BLaER1 (cell line): ENCODE results near the gene LCE6A.

Experiments
- H3K27ac ChIP-seq: shearing (Covaris generic); formaldehyde crosslinking; 2 replicates; pipeline ENCODE4 v1.8.1; 2022
- H3K27me3 ChIP-seq: shearing (Covaris generic); formaldehyde crosslinking; 2 replicates; pipeline ENCODE4 v1.8.1; 2022
- H3K36me3 ChIP-seq: shearing (Covaris generic); formaldehyde crosslinking; 2 replicates; pipeline ENCODE4 v1.8.1; 2022
- H3K4me1 ChIP-seq: shearing (Covaris generic); formaldehyde crosslinking; 2 replicates; pipeline ENCODE4 v1.8.1; 2022
- H3K4me2 ChIP-seq: shearing (Covaris generic); formaldehyde crosslinking; 2 replicates; pipeline ENCODE4 v1.8.1; 2022
- H3K4me3 ChIP-seq: shearing (Covaris generic); formaldehyde crosslinking; 2 replicates; pipeline ENCODE4 v1.8.1; 2022
- H3K9ac ChIP-seq: shearing (Covaris generic); formaldehyde crosslinking; 2 replicates; pipeline ENCODE4 v1.8.1; 2022
- H3K9me3 ChIP-seq: shearing (Covaris generic); formaldehyde crosslinking; 2 replicates; pipeline ENCODE4 v1.8.1; 2022
- H4K20me1 ChIP-seq: shearing (Covaris generic); formaldehyde crosslinking; 2 replicates; pipeline ENCODE4 v1.8.1; 2022
- Cebpa-rat ChIP-seq: shearing (Covaris generic); IDR thresholded peaks from 2 replicates; pipeline ENCODE4 v1.8.1; 2022

The LCE6A gene

GRCh38 chr1:152842556-152842955 is at the start of gene LCE6A:
LCE6A (plus strand) TSS chr1:152842856; CDS start chr1:152843521, 665 bp downstream.
- Histone ChIP-seq H3K27me3 (no peaks in the 10 kb centered on the region), H3K9ac (no peak within 1 kb of the TSS), H3K27ac (no peak within 1 kb of the TSS), H3K4me3 (no peak within 1 kb of the TSS), H3K9me3 (no peaks in the 10 kb centered on the region), H3K4me2 (no peak within 1 kb of the TSS), H3K36me3 (no peaks in the 10 kb centered on the region), H3K4me1 (no peaks in the 10 kb centered on the region), H4K20me1 (no peaks in the 10 kb centered on the region)
- no peak for TF ChIP-seq Cebpa-rat

GRCh38 chr1:152795686-152796085 is 47.0 kb upstream of the LCE6A start:
- Histone ChIP-seq H3K4me2 (no peak overlapping the region), H3K27me3 (no peaks in the 10 kb centered on the region), H3K9ac (no peak overlapping the region), H3K4me3 (no peak overlapping the region), H3K36me3 (no peaks in the 10 kb centered on the region), H4K20me1 (no peaks in the 10 kb centered on the region), H3K4me1 (0 out of 2 replicates have a peak, but pooled peaks cover 7% of the 10 kb centered on the region), H3K9me3 (no peaks in the 10 kb centered on the region), H3K27ac (no peak overlapping the region)
- no peak for TF ChIP-seq Cebpa-rat

- H3K27me3 ChIP-seq: no peaks in the 10 kb centered on the region
- no peak within 1 kb of the TSS for H3K9ac ChIP-seq
- no peaks in the 10 kb centered on the region for H3K36me3 ChIP-seq
- H3K4me2 ChIP-seq: no peak within 1 kb of the TSS
- H3K4me1 ChIP-seq: 0 out of 2 replicates have a peak, but pooled peaks cover 7% of the 10 kb centered on the region
- H3K27ac ChIP-seq: no peak within 1 kb of the TSS
- H3K9me3 ChIP-seq: no peaks in the 10 kb centered on the region
- H4K20me1 ChIP-seq: no peaks in the 10 kb centered on the region
- no peak within 1 kb of the TSS for H3K4me3 ChIP-seq
- TF ChIP-seq Cebpa-rat: no peak
These were observed 46.2 kb upstream of the LCE6A start, which contains the start of gene LCE1D for GRCh38 chr1:152796421-152796820. LCE1D (plus strand) TSS chr1:152796721; CDS start chr1:152797795, 1,074 bp downstream.

DNA sequence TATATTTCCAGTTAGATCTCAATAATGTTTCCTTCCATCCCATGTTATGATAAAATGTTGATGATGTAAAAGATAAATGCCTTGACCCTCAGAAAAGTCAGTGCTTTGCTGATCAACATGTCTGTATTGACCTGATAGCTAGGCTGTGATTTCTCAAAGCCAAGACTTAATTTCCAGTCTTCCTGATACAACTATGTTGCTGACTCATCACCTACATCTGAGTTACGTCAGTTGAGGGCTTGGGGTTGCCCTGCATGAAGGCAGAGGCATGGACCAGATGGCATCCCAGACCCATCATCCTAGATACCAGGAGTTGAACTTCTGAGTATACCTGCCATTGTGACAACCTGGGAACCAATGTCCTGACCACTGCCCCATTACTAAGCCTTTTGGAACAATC is 41.3 kb upstream of the LCE6A start:
- Histone ChIP-seq H3K9ac (no peak overlapping the region), H3K9me3 (no peaks in the 10 kb centered on the region), H3K27me3 (no peaks in the 10 kb centered on the region), H4K20me1 (no peaks in the 10 kb centered on the region), H3K4me3 (no peak overlapping the region), H3K4me2 (no peak overlapping the region), H3K4me1 (0 out of 2 replicates have a peak, but pooled peaks cover 7% of the 10 kb centered on the region), H3K36me3 (no peaks in the 10 kb centered on the region), H3K27ac (no peak overlapping the region)
- TF ChIP-seq Cebpa-rat: no peak

- H3K27me3 ChIP-seq: no peaks in the 10 kb centered on the region
- no peak within 1 kb of the TSS for H3K4me2 ChIP-seq
- no peaks in the 10 kb centered on the region for H3K4me1 ChIP-seq
- H3K27ac ChIP-seq: no peak within 1 kb of the TSS
- H3K9me3 ChIP-seq: no peaks in the 10 kb centered on the region
- H3K4me3 ChIP-seq: no peak within 1 kb of the TSS
- no peaks in the 10 kb centered on the region for H3K36me3 ChIP-seq
- no peak within 1 kb of the TSS for H3K9ac ChIP-seq
- H4K20me1 ChIP-seq: no peaks in the 10 kb centered on the region
- no peak for TF ChIP-seq Cebpa-rat
These were observed 36.1 kb upstream of the LCE6A start, which contains the start of gene LCE1C for GRCh38 chr1:152806576-152806975. LCE1C (minus strand) TSS chr1:152806651; CDS start chr1:152805478, 1,173 bp downstream.

DNA sequence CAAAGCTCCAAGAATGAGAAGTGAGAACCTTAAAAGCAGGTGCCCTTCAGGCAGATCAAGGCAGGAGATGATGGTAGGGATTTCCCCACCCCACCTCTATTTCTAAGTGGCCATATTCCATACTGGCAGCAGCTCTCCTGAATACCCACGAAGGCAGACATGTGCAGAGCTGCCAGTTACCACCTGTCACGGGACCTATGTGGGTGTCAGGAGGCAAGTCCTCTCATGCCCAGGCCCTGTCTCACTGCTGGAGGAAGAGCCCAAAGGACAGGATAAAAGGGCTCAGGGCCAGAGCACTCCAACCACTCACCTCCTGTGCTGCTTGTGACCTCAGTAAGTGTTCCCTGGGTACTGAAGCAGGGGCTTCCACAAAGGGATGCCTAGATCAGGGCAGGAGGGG is 31.6 kb upstream of the LCE6A start:
- Histone ChIP-seq H3K4me3 (no peak overlapping the region), H3K27ac (no peak overlapping the region), H3K27me3 (no peaks in the 10 kb centered on the region), H3K9me3 (no peaks in the 10 kb centered on the region), H3K4me2 (no peak overlapping the region), H3K9ac (no peak overlapping the region), H3K36me3 (no peaks in the 10 kb centered on the region), H3K4me1 (no peaks in the 10 kb centered on the region), H4K20me1 (no peaks in the 10 kb centered on the region)
- no peak for TF ChIP-seq Cebpa-rat

DNA sequence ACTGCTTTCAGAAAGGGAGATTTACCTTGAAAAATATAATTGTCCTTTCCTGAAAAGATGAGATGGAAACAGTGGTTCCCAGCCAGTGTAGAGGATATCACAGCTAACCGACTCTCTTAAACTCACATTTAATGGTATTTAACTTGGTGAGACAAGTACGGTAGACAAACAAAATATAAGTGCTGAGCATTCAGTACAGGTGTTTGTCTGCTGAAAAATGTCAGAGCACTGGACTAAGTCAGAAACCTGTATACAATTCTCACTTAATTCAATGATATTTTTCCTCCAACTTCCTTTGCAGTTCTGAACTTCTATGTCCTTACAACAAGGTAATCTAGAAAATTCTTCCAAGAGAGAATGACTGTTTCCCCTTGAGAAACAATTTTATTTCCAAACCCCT is 31.0 kb upstream of the LCE6A start, which contains the start of gene LCE1B:
Gene LCE1B, plus strand, starts transcription at position 301 of the 400 bp plus-strand sequence. CDS start 476 bp downstream, outside the sequence.
- H4K20me1 ChIP-seq: no peaks in the 10 kb centered on the region
- no peaks in the 10 kb centered on the region for H3K4me1 ChIP-seq
- H3K27me3 ChIP-seq: no peaks in the 10 kb centered on the region
- H3K36me3 ChIP-seq: no peaks in the 10 kb centered on the region
- H3K4me3 ChIP-seq: no peak within 1 kb of the TSS
- no peak within 1 kb of the TSS for H3K27ac ChIP-seq
- TF ChIP-seq Cebpa-rat: no peak
- H3K9ac ChIP-seq: no peak within 1 kb of the TSS
- H3K9me3 ChIP-seq: no peaks in the 10 kb centered on the region
- no peak within 1 kb of the TSS for H3K4me2 ChIP-seq

DNA sequence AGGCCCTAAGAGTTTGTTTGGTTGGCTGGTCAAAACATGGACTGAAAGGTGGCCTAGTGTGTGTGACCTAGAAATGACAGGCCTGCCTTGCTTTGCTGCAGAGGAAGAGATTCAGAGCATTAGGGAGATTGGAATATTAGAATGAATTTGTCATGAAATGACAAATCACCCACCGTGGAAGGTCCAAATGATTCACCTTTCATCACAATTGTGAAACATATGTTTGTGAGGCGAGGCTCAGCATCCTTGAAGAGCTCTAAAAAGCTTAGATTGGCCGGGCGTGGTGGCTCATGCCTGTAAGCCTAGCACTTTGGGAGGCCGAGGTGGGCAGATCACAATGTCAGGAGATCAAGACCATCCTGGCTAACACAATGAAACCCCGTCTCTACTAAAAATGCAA is 25.3 kb upstream of the LCE6A start:
- no peak overlapping the region for H3K27ac ChIP-seq
- no peak overlapping the region for H3K9ac ChIP-seq
- H3K36me3 ChIP-seq: no peaks in the 10 kb centered on the region
- H3K9me3 ChIP-seq: no peaks in the 10 kb centered on the region
- no peak overlapping the region for H3K4me3 ChIP-seq
- no peaks in the 10 kb centered on the region for H4K20me1 ChIP-seq
- H3K4me2 ChIP-seq: no peak overlapping the region
- TF ChIP-seq Cebpa-rat: no peak
- H3K27me3 ChIP-seq: no peaks in the 10 kb centered on the region
- H3K4me1 ChIP-seq: peaks cover 7% of the 10 kb centered on the region; the same call in 1 of the 2 replicates

DNA sequence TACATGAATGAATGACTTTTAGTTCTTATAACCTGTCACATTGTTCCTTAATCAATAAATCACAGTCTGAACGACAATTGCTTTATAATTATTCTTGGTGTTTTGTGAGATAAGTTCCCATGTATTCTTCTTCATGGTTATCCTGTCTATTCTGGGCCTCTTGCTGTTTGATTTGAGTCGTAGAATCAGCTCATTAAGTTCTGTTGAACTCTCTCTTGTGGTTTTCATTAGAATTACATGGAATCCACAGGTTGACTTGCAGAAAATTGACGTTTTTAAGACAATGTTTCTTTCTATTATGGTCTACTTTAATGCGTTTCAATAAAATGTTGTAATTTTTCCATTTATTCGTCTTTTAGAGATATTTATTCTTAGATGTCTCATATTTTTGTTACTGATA is 19.4 kb upstream of the LCE6A start:
- no peak overlapping the region for H3K4me3 ChIP-seq
- no peaks in the 10 kb centered on the region for H3K36me3 ChIP-seq
- peaks cover 7% of the 10 kb centered on the region; the same call in 1 of the 2 replicates for H3K4me1 ChIP-seq
- no peaks in the 10 kb centered on the region for H3K27me3 ChIP-seq
- no peak overlapping the region for H3K4me2 ChIP-seq
- no peak overlapping the region for H3K27ac ChIP-seq
- H4K20me1 ChIP-seq: no peaks in the 10 kb centered on the region
- no peak overlapping the region for H3K9ac ChIP-seq
- H3K9me3 ChIP-seq: no peaks in the 10 kb centered on the region
- TF ChIP-seq Cebpa-rat: no peak

- no peak overlapping the region for H3K9ac ChIP-seq
- no peak overlapping the region for H3K4me3 ChIP-seq
- no peak overlapping the region for H3K27ac ChIP-seq
- no peaks in the 10 kb centered on the region for H3K36me3 ChIP-seq
- H3K27me3 ChIP-seq: no peaks in the 10 kb centered on the region
- H3K4me2 ChIP-seq: no peak overlapping the region
- no peaks in the 10 kb centered on the region for H4K20me1 ChIP-seq
- peaks cover 7% of the 10 kb centered on the region; the same call in 1 of the 2 replicates for H3K4me1 ChIP-seq
- no peak for TF ChIP-seq Cebpa-rat
- no peaks in the 10 kb centered on the region for H3K9me3 ChIP-seq
These were observed 17.7 kb upstream of the LCE6A start for GRCh38 chr1:152824964-152825363.

- Histone ChIP-seq H3K4me1 (no peaks in the 10 kb centered on the region), H4K20me1 (no peaks in the 10 kb centered on the region), H3K27ac (no peak within 1 kb of the TSS), H3K4me3 (no peak within 1 kb of the TSS), H3K9ac (no peak within 1 kb of the TSS), H3K27me3 (no peaks in the 10 kb centered on the region), H3K9me3 (no peaks in the 10 kb centered on the region), H3K36me3 (no peaks in the 10 kb centered on the region), H3K4me2 (no peak within 1 kb of the TSS)
- no peak for TF ChIP-seq Cebpa-rat
These were observed 15.5 kb upstream of the LCE6A start, which contains the start of gene LCE1A for GRCh38 chr1:152827173-152827572. LCE1A (plus strand) TSS chr1:152827473; CDS start chr1:152827473, 0 bp downstream.
